ENCODE measurements around the gene ACIN1.

ACIN1 gene

GRCh38 chr14:23063601-23064000 is 31.3 kb downstream of the ACIN1 start:
- Mint-ChIP-seq H3K4me3 (no peak overlapping the region), H3K36me3 (ENCODE audit: low read depth) (peaks cover 78% of the 10 kb centered on the region), H3K4me1 (peaks cover 30% of the 10 kb centered on the region), H3K9me3 (no peaks in the 10 kb centered on the region), H3K27ac (no peak overlapping the region), H3K27me3 (ENCODE audit: low read depth) (no peaks in the 10 kb centered on the region)
- no peak for TF ChIP-seq CTCF (IDR thresholded peaks at IDR 0.05; ENCODE audit: unreplicated experiment in 3 of 3)

GRCh38 chr14:23062002-23062401 is 32.9 kb downstream of the ACIN1 start:
- Mint-ChIP-seq H3K4me3 (no peak overlapping the region), H3K4me1 (peaks cover 30% of the 10 kb centered on the region), H3K9me3 (no peaks in the 10 kb centered on the region), H3K36me3 (ENCODE audit: low read depth) (peaks cover 77% of the 10 kb centered on the region), H3K27me3 (ENCODE audit: low read depth) (no peaks in the 10 kb centered on the region), H3K27ac (peak overlapping the region; percentile 36 to 87 (median 67))
- TF ChIP-seq CTCF (IDR thresholded peaks at IDR 0.05; ENCODE audit: unreplicated experiment in 3 of 3) = no peak

GRCh38 chr14:23060536-23061260 is 34.2 kb downstream of the ACIN1 start:
- Mint-ChIP-seq H3K4me1 (peaks cover 35% of the 10 kb centered on the region), H3K27ac (peak overlapping the region in 1 of 3 experiments; percentile 54), H3K36me3 (ENCODE audit: low read depth) (peaks cover 64% of the 10 kb centered on the region), H3K27me3 (ENCODE audit: low read depth) (no peaks in the 10 kb centered on the region), H3K4me3 (no peak overlapping the region), H3K9me3 (no peaks in the 10 kb centered on the region)
- TF ChIP-seq CTCF (IDR thresholded peaks at IDR 0.05; ENCODE audit: unreplicated experiment in 3 of 3) = no peak

- H3K4me1 Mint-ChIP-seq = peaks cover 38% of the 10 kb centered on the region
- no peak for TF ChIP-seq CTCF (IDR thresholded peaks at IDR 0.05; ENCODE audit: unreplicated experiment in 3 of 3)
- H3K27ac Mint-ChIP-seq = peak overlapping the region; percentile 40 to 81 (median 53)
- no peaks in the 10 kb centered on the region for H3K9me3 Mint-ChIP-seq
- H3K36me3 Mint-ChIP-seq (ENCODE audit: low read depth) = peaks cover 46% of the 10 kb centered on the region
- H3K4me3 Mint-ChIP-seq = peak overlapping the region; percentile 33 to 68 (median 48)
- H3K27me3 Mint-ChIP-seq (ENCODE audit: low read depth) = no peaks in the 10 kb centered on the region
Observed at GRCh38 chr14:23058654-23059504, 36.1 kb downstream of the ACIN1 start.

GRCh38 chr14:23057757-23058653 is 36.9 kb downstream of the ACIN1 start:
- TF ChIP-seq CTCF (IDR thresholded peaks at IDR 0.05; ENCODE audit: unreplicated experiment in 3 of 3) = peak; percentile 89 to 97 (median 94)
- Mint-ChIP-seq H3K27ac (peak overlapping the region; percentile 51 to 75 (median 73)), H3K36me3 (ENCODE audit: low read depth) (peaks cover 39% of the 10 kb centered on the region), H3K27me3 (ENCODE audit: low read depth) (no peaks in the 10 kb centered on the region), H3K4me1 (peaks cover 31% of the 10 kb centered on the region), H3K4me3 (peak overlapping the region; percentile 85 to 91 (median 87)), H3K9me3 (no peaks in the 10 kb centered on the region)

All from nephron (organoid).